Endothelial cell of umbilical vein (primary cell): ENCODE data around the gene PRKCI. TPM values are rescaled to one million over a fixed set of nuclear protein-coding genes. Genes with fewer than 3 reads are reported as not detected.

ENCODE experiments used
- BruUV-seq: library from RNA; stranded (reverse); fragments of 400-500 nt; replicated peaks from 2 replicates; lab custom pipeline; 2021; lab: Mats Ljungman, UMichigan
- CTCF ChIA-PET: fragments of 300-600, 350-600 bp; sonication (Branson Sonifier 250); formaldehyde crosslinking; loops from one replicate; lab custom pipeline; 2021; ENCODE audit warnings: antibody characterized with exemption, inconsistent platforms; lab: Charles Lee
- POLR2A ChIA-PET: fragments of 300-600, 350-600 bp; sonication (Branson Sonifier 250); formaldehyde crosslinking; loops from one replicate; lab custom pipeline; 2021; ENCODE audit warnings: antibody characterized with exemption, inconsistent platforms; lab: Charles Lee
- DNase-seq: peaks from one replicate; pipeline ENCODE4 v3.0.0-alpha.2; 2011; ENCODE audit warnings: low read depth, low spot score
- FAIRE-seq: peaks from 2 replicates; lab custom pipeline; 2011; peaks lifted over from hg19 to GRCh38; lab: Jason Lieb, UNC
- H2AFZ ChIP-seq: 2 replicates; pipeline ENCODE4 v1.6.0; 2012; ENCODE audit warnings: low read depth, low read length, control low read depth, inconsistent platforms
- H3K27ac ChIP-seq: 2 replicates; pipeline ENCODE4 v1.5.1; 2011; ENCODE audit warnings: low read depth, mild to moderate bottlenecking, control low read depth, low read length, moderate library complexity; ENCODE audit not compliant: insufficient read depth
- H3K27me3 ChIP-seq, 2 experiments: 2 replicates each; pipeline versions ENCODE4 v1.6.0 to v1.6.1; 2011; ENCODE audit warnings: low read length in 2 of 2, mixed read lengths in 1 of 2; ENCODE audit not compliant: control insufficient read depth in 2 of 2, insufficient read depth in 2 of 2
- H3K36me3 ChIP-seq, 2 experiments: 2 replicates in 1 of 2; 3 replicates in 1 of 2; pipeline ENCODE4 v1.5.1; 2011; ENCODE audit warnings: low read length in 2 of 2, mild to moderate bottlenecking in 1 of 2, moderate library complexity in 1 of 2; ENCODE audit not compliant: control insufficient read depth in 2 of 2, insufficient read depth in 2 of 2; ENCODE audit errors: extremely low read depth in 1 of 2
- H3K4me1 ChIP-seq: 3 replicates; pipeline ENCODE4 v1.5.1; 2011; ENCODE audit warnings: mild to moderate bottlenecking, low read length; ENCODE audit not compliant: control insufficient read depth, insufficient read depth; ENCODE audit errors: extremely low read depth
- H3K4me2 ChIP-seq: 2 replicates; pipeline ENCODE4 v1.6.1; 2011; ENCODE audit warnings: low read length, control low read depth, mixed read lengths; ENCODE audit not compliant: insufficient read depth
- H3K4me3 ChIP-seq, 3 experiments: fragments of 200-600 bp in 1 of 3; sonication (generic), shearing (Covaris generic) in 1 of 3; replicated peaks in 1 of 3; 2 replicates each; pipeline ENCODE4 v1.5.1; 2011 to 2016; ENCODE audit warnings: control low read depth in 3 of 3, low read length in 3 of 3, mild to moderate bottlenecking in 2 of 3, inconsistent platforms in 1 of 3, low read depth in 1 of 3, moderate library complexity in 1 of 3; ENCODE audit not compliant: insufficient read depth in 1 of 3
- H3K79me2 ChIP-seq: 2 replicates; pipeline ENCODE4 v1.6.0; 2012; ENCODE audit warnings: low read length, inconsistent platforms; ENCODE audit not compliant: control insufficient read depth, insufficient read depth
- H3K9ac ChIP-seq: replicated peaks from 2 replicates; pipeline ENCODE3; 2011; ENCODE audit warnings: low read length, control low read depth; ENCODE audit not compliant: insufficient read depth; ENCODE audit errors: extremely low read depth
- H3K9me1 ChIP-seq: replicated peaks from 3 replicates; pipeline ENCODE4 v1.6.0; 2011; ENCODE audit warnings: mild to moderate bottlenecking, low read length; ENCODE audit not compliant: control insufficient read depth, insufficient read depth; ENCODE audit errors: extremely low read depth
- H3K9me3 ChIP-seq: replicated peaks from 2 replicates; pipeline ENCODE4 v1.5.1; 2012; ENCODE audit warnings: low read length, inconsistent platforms; ENCODE audit not compliant: control insufficient read depth, insufficient read depth
- H4K20me1 ChIP-seq: replicated peaks from 2 replicates; pipeline ENCODE3; 2011; ENCODE audit warnings: mild to moderate bottlenecking, low read length; ENCODE audit not compliant: control insufficient read depth, insufficient read depth; ENCODE audit errors: extremely low read depth
- CTCF ChIP-seq, 2 donors: IDR thresholded peaks; 1 replicate in 1 of 2; 2 replicates in 1 of 2; pipeline ENCODE4 v1.5.1; 2011; ENCODE audit warnings: low read length in 2 of 2, mild to moderate bottlenecking in 2 of 2, moderate library complexity in 2 of 2, control low read depth in 1 of 2, inconsistent platforms in 1 of 2, low read depth in 1 of 2; ENCODE audit not compliant: insufficient read depth in 1 of 2; ENCODE audit errors: extremely low read depth in 1 of 2
- EZH2 ChIP-seq: IDR thresholded peaks from 2 replicates; pipeline ENCODE4 v1.6.1; 2012; ENCODE audit warnings: borderline replicate concordance, low read depth, mild to moderate bottlenecking, moderate library complexity, low read length, inconsistent platforms; ENCODE audit not compliant: severe bottlenecking
- FOS ChIP-seq: IDR thresholded peaks from 2 replicates; pipeline ENCODE4 v1.6.1; 2011; ENCODE audit warnings: mild to moderate bottlenecking, low read length, moderate library complexity, borderline replicate concordance; ENCODE audit not compliant: insufficient read depth
- GATA2 ChIP-seq: IDR thresholded peaks from 2 replicates; pipeline ENCODE4 v1.7.0; 2011; ENCODE audit warnings: low read depth, mild to moderate bottlenecking, moderate library complexity, mixed read lengths, low read length; ENCODE audit not compliant: insufficient read length, insufficient read depth
- JUN ChIP-seq: IDR thresholded peaks from 2 replicates; pipeline ENCODE4 v1.6.1; 2011; ENCODE audit warnings: borderline replicate concordance, low read depth; ENCODE audit not compliant: insufficient read length, insufficient read depth
- MAX ChIP-seq: IDR thresholded peaks from 2 replicates; pipeline ENCODE4 v1.6.1; 2011; ENCODE audit not compliant: insufficient read depth, insufficient read length
- MYC ChIP-seq: IDR thresholded peaks from one replicate; pipeline ENCODE4 v1.6.1; 2011; ENCODE audit warnings: mild to moderate bottlenecking, low read depth, low read length
- POLR2A ChIP-seq: IDR thresholded peaks from 2 replicates; pipeline ENCODE4 v1.6.1; 2012; ENCODE audit warnings: low read depth, mild to moderate bottlenecking, control low read depth, low read length
- POLR2AphosphoS5 ChIP-seq: IDR thresholded peaks from 2 replicates; pipeline ENCODE4 v1.6.1; 2012; ENCODE audit warnings: low read depth, mild to moderate bottlenecking, control low read depth, low read length, moderate library complexity; ENCODE audit not compliant: insufficient read depth
- dilution Hi-C: fragments of 300-500 bp; cut with MboI; formaldehyde crosslinking; loops from one replicate; pipeline ENCODE4 v1.15.0; 2019; ENCODE audit warnings: low sequenced_read_pairs; ENCODE audit not compliant: extremely low pct_ligation_motif_present
- intact Hi-C: fragments of 100-400 bp; cut with micrococcal nuclease; formaldehyde crosslinking; loops from one replicate; pipeline ENCODE4 v1.10.0; 2022
- polyA plus RNA-seq, 4 experiments: library from polyadenylated mRNA; depleted of rRNA in 3 of 4; stranded (reverse) in 3 of 4; unstranded in 1 of 4; fragments of >200 nt; gene quantifications; 2 replicates each; pipeline versions ENCODE4 v1.2.1 to v1.2.3, GENCODE V29; 2011 to 2012; ENCODE audit warnings: missing spikeins in 1 of 4
- total RNA-seq: library from RNA; stranded (reverse); gene quantifications from 2 replicates; pipeline ENCODE4 v1.2.3, GENCODE V29; 2021

The PRKCI gene
- total and polyA plus RNA-seq, 2 donors (not counting 3 experiments of a cell fraction or from before 2014, with no cell fraction given) = 7.1 to 23.9 TPM

DNA sequence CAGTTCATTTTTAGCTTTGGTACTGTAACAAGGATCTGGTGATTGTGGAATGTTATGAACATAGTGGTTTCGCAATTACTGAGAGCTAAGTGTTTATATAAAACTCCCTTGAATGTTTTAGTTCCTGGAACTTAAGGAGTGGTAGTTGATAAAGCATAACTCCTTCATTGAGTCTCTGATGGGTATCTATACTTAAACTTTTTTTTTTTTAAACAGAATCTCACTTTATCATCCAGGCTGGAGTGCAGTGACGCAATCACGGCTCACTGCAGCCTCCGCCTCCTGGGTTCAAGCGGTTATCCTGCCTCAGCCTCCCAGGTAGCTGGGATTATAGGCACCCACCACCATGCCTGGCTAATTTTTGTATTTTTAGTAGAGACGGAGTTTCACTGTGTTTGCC is 11.3 kb downstream of the PRKCI start:
- Histone ChIP-seq H3K4me3 (no peak overlapping the region), H3K4me1 (no peaks in the 10 kb centered on the region), H3K79me2 (peaks cover 10% of the 10 kb centered on the region), H3K9me1 (no peaks in the 10 kb centered on the region), H4K20me1 (peaks cover 2% of the 10 kb centered on the region), H3K9ac (no peak overlapping the region), H2AFZ (no peak overlapping the region), H3K27me3 (no peaks in the 10 kb centered on the region), H3K27ac (no peak overlapping the region), H3K36me3 (peaks cover 0 to 2% of the 10 kb centered on the region in 2 experiments), H3K4me2 (no peak overlapping the region), H3K9me3 (no peaks in the 10 kb centered on the region)
- dilution Hi-C loops (no loop called here), intact Hi-C loops (no loop called here)
- ChIA-PET POLR2A (no interaction called here), CTCF (interaction anchor here (0.7 to 1.2 kb wide), 2 partner anchors 8 to 11 kb away, joined by 3 read pairs; partner anchors contain the start of gene PRKCI)
- BruUV-seq = no TSS peak
- DNase-seq (no peak), FAIRE-seq (no peak)
- no peak for TF ChIP-seq MAX
- no peak for TF ChIP-seq MYC
- TF ChIP-seq POLR2A = no peak
- TF ChIP-seq EZH2 = no peak
- no peak for TF ChIP-seq FOS
- no peak for TF ChIP-seq JUN
- no peak for TF ChIP-seq POLR2AphosphoS5
- TF ChIP-seq CTCF (IDR thresholded peaks at IDR 0.05; ENCODE audit: extremely low read depth in 1 of 2, insufficient read depth in 1 of 2, low read depth in 1 of 2, low read length in 2 of 2) = no peak
- TF ChIP-seq GATA2 = no peak
